Measurements from ENCODE around the gene ADAMTS10. TPM values are rescaled to one million over a fixed set of nuclear protein-coding genes. Genes with fewer than 3 reads are reported as not detected.

Gene ADAMTS10
- total and polyA plus RNA-seq, 11 donors, result 4.3 to 14.7 (median 7.4) TPM

DNA sequence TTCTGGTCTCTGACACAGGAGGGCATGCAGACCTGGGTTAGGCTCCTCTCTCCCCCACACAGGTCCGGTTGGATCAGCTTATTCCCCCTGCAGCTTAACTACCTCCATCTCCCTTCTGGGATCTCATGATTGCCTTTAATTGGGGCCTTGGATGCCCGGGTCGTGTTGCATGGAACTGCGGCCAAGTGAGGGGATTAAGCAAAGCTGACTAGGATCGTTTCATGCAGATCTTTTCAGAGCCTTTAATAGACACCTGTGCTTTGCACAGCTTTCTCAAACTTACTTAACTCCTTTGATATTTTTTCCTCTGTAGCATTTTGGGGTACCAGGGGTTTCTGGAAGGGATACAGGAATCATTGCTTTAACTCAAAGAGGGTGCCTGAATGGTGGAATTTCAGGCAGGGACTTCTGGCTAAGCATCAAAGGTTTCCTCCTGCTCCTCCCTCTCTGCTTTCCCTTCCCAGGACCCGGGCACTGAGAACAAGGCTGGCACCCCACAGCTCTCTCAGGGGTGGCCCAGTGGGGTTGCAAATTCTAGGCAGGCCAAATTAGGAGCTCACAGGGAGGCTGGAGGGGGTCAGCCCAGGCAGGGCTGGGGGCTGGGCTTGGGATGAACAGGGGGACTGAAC is 20.4 kb upstream of the ADAMTS10 start:
- no peak for TF ChIP-seq POLR2A (IDR thresholded peaks at IDR 0.05)
- TF ChIP-seq, protein P1, sequence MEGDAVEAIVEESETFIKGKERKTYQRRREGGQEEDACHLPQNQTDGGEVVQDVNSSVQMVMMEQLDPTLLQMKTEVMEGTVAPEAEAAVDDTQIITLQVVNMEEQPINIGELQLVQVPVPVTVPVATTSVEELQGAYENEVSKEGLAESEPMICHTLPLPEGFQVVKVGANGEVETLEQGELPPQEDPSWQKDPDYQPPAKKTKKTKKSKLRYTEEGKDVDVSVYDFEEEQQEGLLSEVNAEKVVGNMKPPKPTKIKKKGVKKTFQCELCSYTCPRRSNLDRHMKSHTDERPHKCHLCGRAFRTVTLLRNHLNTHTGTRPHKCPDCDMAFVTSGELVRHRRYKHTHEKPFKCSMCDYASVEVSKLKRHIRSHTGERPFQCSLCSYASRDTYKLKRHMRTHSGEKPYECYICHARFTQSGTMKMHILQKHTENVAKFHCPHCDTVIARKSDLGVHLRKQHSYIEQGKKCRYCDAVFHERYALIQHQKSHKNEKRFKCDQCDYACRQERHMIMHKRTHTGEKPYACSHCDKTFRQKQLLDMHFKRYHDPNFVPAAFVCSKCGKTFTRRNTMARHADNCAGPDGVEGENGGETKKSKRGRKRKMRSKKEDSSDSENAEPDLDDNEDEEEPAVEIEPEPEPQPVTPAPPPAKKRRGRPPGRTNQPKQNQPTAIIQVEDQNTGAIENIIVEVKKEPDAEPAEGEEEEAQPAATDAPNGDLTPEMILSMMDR (IDR thresholded peaks at IDR 0.05), result no peak
- ATAC-seq, result no peak
- intact Hi-C loops (cut with DNase I), result no loop called here
- Histone ChIP-seq H3K9me3 (peaks cover 0 to 33% (median 0%) of the 10 kb centered on the region in 12 donors), H3K4me1 (no peaks in the 10 kb centered on the region), H3K36me3 (no peaks in the 10 kb centered on the region), H3K27me3 (no peaks in the 10 kb centered on the region), H3K4me3 (no peak overlapping the region), H3K27ac (peak overlapping the region in 2 of 12 donors; percentile 18 to 24)
- WGBS, 4 donors, result 28 to 40% (median 39%) methylated on average over 6 of the region's 6 CpGs
- DNase-seq, result no peak

- Histone ChIP-seq H3K27me3 (no peaks in the 10 kb centered on the region), H3K27ac (peak within 1 kb of the TSS in 2 of 12 donors; percentile 18 to 24), H3K9me3 (peaks cover 0 to 33% (median 0%) of the 10 kb centered on the region in 12 donors), H3K36me3 (no peaks in the 10 kb centered on the region), H3K4me3 (no peak within 1 kb of the TSS), H3K4me1 (no peaks in the 10 kb centered on the region)
- 87 to 91% (median 89%) methylated on average over 10 to 11 of the region's 11 CpGs for WGBS, 4 donors
- no peak for DNase-seq
- no peak for ATAC-seq
- intact Hi-C loops (cut with DNase I), result no loop called here
- no peak for TF ChIP-seq POLR2A (IDR thresholded peaks at IDR 0.05)
- TF ChIP-seq, protein P1 (IDR thresholded peaks at IDR 0.05), result no peak
These were observed 19.6 kb upstream of the ADAMTS10 start, which contains the start of gene NFILZ for GRCh38 chr19:8629996-8630683. Gene NFILZ (plus strand): TSS chr19:8630633. CDS start chr19:8676766, 46,133 bp downstream.

- ATAC-seq (no peak), DNase-seq (no peak)
- Histone ChIP-seq H3K27ac (no peak overlapping the region), H3K27me3 (no peaks in the 10 kb centered on the region), H3K4me3 (no peak overlapping the region), H3K36me3 (no peaks in the 10 kb centered on the region), H3K4me1 (no peaks in the 10 kb centered on the region), H3K9me3 (peaks cover 0 to 33% (median 0%) of the 10 kb centered on the region in 12 donors)
- intact Hi-C loops (cut with DNase I), result no loop called here
- TF ChIP-seq, protein P1 (IDR thresholded peaks at IDR 0.05), result no peak
- no peak for TF ChIP-seq POLR2A (IDR thresholded peaks at IDR 0.05)
- 55 to 74% (median 62%) methylated on average over 2 of the region's 2 CpGs for WGBS, 4 donors
These were observed 18.7 kb upstream of the ADAMTS10 start for GRCh38 chr19:8629184-8629583.

DNA sequence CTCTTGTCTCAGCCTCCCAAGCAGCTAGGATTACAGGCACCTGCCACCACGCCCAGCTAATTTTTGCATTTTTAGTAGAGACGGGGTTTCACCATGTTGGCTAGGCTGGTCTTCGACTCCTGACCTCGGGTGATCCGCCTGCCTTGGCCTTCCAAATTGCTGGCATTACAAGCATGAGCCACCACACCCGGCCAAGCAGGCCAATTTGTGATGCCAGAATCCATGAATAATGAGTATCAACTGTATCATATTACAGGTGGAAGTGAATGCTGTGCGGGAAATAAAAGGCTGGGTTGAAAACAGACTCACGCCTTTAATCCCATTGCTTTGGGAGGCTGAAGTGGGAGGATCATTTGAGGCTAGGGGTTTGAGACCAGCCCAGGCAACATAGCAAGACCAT is 16.3 kb upstream of the ADAMTS10 start:
- WGBS, 4 donors, result 75 to 86% (median 83%) methylated on average over 8 of the region's 8 CpGs
- no peaks in the 10 kb centered on the region for H3K36me3 ChIP-seq
- intact Hi-C loops (cut with DNase I), result no loop called here
- H3K4me1 ChIP-seq, result no peaks in the 10 kb centered on the region
- no peak for DNase-seq
- H3K9me3 ChIP-seq, result peaks cover 0 to 33% (median 0%) of the 10 kb centered on the region in 12 donors
- TF ChIP-seq, protein P1 (IDR thresholded peaks at IDR 0.05), result no peak
- TF ChIP-seq POLR2A (IDR thresholded peaks at IDR 0.05), result no peak
- no peak overlapping the region for H3K4me3 ChIP-seq
- no peak for ATAC-seq
- no peak overlapping the region for H3K27ac ChIP-seq
- no peaks in the 10 kb centered on the region for H3K27me3 ChIP-seq

Data from heart left ventricle (tissue), 16 donors.